Muscle of arm (tissue), 12 donors: ENCODE results near the gene RFX7. TPM values are rescaled to one million over a fixed set of nuclear protein-coding genes. Genes with fewer than 3 reads are reported as not detected.

Experiments used
- DNase-seq: peaks from one replicate; pipeline ENCODE4 v3.0.0-alpha.2; 2013
- polyA plus RNA-seq, 12 donors: library from polyadenylated mRNA; unstranded; fragments of 120-200 nt; gene quantifications; one replicate each; pipeline ENCODE4 v1.2.1, GENCODE V29; 2013; ENCODE audit not compliant: insufficient read length in 12 of 12

RFX7 gene
- polyA plus RNA-seq, 12 donors, result 14.2 to 28.2 (median 15.1) TPM; not detected in 1

DNA sequence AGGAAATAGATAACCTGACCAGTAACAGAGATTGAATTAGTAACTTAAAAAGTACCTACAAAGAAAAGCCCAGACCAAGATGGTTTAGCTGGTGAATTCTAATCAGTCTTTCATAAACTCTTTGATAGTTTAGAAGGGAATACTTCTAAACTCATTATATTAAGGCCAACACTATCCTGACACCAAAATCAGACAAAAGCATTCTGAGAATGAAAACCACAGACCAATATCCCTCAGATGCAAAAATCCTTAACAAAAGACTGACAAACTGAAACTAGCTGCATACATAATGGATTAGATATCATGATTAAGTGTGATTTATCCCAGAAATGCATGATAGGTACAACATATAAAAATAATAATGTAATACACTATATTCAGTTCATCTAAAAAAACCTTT is 115.6 kb downstream of the RFX7 start:
- DNase-seq, result no peak

DNA sequence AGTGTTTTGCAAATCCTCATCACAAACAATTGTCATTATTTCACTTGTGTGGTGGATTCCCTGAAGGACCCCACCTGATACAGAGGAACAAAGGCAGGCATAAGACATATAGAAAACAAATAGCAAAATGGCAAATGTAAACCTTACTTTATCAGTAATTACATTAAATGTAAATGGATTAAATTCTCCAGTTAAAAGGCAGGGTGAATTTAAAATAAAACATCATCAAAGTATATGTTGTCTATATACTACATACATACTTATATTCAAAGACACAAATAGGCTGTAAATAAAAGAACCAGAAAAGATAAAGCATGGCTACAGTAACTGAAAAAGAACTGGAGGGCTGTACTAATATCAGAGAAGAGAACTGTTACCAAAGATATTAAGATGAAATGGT is 117.3 kb downstream of the RFX7 start:
- no peak for DNase-seq

DNA sequence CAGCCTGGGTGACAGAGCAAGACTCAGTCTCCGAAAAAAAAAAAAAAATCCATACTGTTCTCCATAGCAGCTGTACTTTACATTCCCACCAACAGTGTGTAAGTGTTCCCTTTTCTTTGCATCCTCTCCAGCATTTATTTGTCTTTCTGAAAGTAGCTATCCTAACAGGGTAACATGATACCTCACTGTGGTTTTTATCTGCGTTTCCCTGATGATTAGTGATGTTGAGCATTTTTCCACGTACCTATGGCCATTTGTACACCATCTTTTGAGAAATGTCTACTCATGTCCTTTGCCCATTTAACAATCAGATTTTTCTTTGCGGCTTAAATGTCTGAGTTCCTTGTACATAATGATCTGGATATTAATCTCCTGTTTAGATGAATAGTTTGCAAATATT is 119.3 kb downstream of the RFX7 start:
- no peak for DNase-seq

DNA sequence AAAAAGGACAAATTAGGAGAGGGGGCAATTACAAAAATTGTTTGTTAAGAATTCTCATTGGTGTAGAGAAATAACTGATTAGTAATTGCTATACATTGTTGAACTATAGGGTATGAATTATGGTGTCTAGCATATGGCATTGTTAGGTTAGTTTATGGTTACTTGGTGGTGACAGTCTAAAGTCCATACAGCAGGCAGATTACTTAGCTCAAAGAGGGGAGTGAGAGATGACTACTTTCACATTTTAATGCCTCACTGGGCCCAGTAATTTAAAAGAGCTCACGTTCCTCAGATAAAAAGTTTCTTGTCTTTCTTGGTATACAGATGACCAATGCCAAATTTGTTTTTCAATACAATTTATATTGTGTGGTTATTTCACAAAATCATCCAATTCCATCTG is 137.8 kb downstream of the RFX7 start:
- DNase-seq, result no peak

DNA sequence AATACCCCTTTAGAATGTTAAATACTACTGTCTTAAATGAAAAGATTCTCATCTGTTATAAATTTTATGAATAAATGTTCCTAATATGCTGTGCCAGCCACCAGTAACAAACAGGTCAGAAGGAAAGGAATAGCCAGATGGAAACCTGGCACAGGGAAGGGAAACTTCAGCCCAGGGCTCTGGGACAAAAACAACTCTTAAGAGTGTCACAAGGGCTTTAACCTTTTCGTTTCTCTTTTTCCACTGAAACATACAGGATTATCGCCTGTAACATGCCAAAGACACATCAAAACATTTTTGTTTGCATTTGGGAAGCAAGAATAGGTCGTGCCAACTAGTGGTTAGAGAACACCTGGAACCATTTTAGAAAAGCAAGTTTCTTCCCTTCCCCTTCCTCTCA is 141.2 kb downstream of the RFX7 start:
- peak; percentile 59 for DNase-seq

DNA sequence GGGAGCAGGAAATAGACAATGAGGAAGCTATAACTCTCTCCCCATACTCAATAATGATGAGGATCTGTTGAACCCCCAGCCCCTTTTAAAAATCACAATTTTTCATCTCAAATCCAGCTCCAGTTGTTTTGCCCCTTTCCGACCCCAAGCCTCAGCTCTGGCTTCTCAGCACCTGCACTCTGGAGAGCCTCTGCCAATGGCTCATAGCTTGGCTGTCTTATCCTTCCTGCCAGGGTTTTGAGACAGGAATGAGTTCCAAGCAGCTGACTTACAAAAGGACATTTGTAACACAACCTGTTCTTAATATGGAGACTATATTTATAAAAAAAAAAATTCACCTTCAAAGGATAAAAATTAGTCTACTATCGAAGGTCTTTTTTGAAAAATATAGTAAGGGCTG is 144.4 kb downstream of the RFX7 start:
- DNase-seq, result no peak

DNA sequence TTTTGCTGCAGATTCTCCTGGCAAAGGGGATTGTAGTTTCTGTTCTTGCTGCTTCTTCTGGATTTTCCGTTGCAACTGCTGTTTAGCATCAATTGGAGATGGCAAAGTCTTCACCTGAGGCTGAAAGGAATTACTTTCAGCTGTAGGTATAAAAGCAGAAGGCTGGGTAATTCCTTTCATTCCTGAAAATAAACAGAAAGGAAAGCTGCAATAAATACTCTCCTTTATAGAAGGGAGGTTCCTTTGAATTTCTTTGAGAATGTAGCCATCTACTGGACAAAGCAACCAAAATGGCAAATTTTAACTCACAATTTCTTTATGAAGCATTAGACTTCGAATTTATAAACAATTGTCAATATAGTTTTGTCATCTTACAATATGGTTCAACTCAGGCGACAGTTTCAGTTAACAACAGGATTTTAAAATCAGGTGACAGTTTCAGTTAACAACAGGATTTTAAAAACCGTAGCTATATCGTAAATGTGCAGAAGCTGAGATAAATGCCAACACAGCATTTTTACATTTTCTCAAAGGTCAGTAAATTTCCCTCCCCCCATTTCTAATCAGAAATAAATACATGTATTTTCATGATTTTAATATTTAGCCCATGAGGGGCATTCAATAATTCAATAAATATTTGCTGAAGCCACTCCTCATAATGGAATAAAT is 145.3 kb downstream of the RFX7 start:
- DNase-seq, result no peak

DNA sequence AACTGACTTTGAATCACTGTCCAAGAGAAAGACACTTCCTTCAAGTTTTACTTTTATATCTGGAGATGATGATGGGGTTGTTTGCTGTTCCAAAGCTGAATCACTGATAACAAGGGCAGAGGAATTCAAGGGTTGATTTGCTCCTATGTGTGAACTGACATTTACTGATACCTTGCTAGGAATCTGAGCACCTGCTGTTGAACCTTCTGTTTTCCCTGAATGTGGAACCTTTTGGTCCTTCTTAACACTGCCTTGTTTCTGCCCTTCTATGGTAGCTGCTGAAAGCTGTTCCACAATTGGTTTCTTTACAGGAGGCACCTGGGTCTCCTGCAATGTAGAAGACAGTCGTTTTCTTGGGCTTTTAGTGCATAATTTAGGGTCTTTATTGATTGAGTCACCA is 148.3 kb downstream of the RFX7 start:
- DNase-seq, result no peak

DNA sequence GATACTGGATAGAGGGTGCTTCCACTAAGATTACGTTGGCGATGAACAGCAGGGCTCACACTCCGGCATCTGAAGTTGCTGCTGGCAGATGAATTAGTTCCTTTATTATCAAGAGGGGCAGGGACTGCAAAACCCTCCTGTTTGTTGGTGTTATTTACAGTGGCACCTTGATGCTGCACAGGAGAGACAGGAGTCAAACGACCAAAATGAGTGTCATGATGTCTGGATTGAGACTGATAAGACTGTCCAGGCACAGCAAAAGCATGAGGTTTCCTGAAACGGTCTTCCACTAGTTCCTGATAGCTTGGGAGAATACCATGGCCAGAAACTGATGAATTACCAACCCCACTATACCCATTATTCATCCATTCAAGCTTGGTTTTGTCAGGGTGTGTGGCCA is 149.5 kb downstream of the RFX7 start:
- no peak for DNase-seq

DNA sequence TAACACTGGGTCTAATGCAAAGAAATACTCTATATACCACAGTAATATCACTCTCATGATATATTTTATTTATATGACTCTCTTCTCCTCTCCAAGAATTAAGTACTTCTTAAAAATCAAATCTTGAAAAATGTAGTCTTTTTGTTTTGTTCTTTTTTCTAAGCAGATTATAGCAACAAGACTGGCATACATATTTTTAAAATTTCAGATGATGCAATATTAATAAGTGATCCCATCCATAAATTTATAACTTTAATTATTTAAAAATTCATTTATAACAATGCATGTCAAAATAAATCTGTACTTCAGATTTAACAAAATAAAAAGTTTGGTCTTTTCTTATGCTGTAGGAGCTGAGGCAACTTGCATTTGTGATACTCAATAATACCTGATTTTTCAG is 155.3 kb downstream of the RFX7 start:
- DNase-seq, result no peak

DNA sequence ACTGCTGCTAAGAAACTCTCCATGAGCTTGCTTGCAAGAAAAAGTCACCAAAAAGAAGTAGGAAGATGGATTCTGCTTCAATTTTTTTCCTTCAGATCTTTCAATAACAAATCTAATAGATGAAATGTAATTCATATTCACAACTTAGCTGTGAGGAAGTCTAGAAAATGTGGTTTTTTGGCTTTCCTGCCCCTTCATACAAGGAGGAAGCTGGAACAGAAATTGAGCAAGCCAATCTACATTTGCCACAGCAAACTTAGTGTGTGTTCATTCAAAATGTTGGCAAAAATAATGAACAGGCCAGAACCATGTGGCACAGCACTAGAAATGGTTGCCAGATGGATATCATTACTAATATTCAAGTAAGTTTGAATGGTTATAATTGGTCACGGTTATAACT is 157.1 kb downstream of the RFX7 start:
- DNase-seq, result no peak

DNA sequence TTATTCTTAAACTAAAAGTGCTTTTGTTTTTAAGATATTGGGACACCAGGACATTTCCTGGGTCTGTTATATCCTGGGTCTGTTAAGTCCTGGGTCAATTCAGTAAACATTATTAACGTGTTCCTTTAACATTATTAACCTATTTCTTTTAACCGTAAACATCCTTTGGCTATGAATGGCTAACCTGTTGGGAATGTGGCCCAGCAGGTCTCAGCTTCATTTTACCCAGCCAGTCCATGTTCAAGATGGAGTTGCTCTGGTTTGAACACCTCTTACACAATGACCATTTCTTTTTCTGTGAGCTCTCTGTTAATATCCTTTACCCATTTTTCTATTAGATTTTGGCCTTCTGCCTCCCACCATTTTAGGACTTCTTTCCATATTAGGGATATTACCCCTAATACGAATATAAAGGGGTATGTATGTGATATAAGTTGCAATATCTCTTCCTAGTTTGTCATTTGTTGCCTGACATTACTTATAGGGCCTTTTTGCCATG is 161.4 kb downstream of the RFX7 start:
- no peak for DNase-seq

DNA sequence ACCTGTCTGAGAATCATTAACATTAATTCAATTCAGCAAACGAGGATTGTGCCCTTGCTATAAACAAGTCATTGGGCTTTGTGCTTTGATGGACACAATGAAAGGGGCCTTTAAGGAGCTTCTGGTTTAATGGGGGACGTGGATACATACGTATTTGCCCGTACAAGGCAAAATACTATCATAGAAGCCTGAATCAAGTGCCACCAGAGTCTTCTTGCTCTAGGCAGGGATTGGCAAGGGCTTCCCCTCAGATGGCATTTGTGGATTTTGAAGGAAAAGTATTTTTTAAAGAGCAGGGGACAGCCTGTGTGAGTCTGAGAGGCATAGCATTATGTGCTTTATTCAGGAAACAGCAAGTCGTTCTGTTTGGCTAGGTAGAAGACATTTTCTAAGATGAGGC is 166.6 kb downstream of the RFX7 start:
- DNase-seq, result no peak

DNA sequence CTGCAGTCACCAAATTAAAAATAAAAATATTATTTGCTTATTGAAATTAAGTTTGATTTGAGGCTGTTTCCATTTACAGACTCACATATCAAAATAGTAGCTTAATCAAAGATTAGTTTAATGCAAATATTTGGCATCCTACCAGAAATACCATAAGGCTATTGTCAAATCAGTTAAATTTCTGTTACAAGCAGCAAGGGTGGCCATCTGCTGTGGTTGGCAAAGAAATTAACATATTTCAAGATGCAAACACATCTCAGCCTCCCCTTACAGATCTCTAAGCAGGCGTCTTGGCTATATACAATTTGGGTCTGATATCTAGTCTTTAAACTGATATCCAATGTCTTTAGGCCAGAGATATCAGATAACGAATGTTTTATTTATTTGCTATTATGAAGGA is 167.0 kb downstream of the RFX7 start:
- no peak for DNase-seq

DNA sequence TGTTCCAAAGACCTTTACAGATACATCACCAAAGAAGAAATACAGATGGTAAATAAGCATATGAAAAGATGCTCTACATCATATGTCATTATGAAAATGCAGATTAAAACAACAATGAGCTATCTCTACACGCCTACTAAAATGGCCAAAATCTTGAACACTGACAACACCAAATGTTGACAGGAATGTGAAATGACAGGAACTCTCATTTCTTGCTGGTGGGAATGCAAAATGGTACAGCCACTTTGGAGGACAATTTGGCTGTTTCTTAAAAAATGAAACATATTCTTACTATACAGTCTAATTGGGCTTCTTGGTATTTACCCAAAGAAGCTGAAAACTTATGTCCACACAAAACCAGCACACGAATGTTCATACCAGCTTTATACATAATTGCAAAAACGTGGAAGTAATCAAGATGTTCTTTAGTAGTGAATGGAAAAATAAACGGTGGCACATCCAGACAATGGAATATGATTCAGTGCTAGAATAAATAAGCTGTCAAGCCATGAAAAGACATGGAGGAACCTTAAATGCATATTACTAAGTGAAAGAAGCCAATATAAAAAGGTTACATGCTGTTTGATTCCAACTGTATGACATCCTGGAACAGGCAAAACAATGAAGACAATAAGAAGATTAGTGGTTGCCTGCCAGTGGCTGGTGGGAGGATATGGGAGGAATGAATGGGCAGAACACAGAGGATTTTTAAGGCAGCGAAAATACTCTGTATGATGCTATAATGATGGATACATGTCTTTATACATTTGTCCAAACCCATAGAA is 169.0 kb downstream of the RFX7 start:
- no peak for DNase-seq

DNA sequence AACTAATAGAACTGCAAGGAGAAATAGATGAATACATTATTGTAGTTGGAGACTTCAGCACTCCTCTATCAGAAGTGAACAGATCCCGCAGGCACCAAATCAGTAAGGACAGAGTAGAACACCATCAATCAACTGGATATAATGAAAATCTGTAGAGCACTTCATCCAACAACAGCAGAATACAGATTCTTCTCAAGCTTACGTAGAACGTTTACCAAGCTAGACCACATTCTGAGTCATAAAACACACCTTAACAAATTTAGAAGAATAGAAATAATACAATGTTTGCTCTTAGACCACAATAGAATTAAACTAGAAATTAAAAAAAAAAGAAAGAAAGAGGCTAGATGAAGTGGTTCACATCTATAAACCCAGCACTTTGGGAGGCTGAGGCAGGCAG is 179.5 kb downstream of the RFX7 start:
- no peak for DNase-seq

DNA sequence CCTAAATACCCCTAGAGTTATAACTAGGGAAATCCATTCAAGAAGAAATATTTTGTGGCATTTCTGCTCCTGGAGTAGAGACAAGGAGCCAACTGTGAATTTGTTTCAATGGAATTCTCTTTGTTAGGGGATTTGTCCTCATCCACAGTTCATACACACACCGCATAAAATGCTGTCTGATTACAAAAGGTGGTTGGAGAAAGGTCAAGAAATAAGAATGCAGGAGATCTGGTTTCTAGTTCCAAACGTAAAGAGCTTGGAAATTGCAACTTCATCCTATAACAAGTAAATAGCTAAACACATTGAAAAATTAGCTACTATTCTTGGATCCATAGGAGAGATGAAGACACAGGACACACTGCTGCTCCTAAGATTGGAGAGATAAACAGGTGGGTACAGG is 184.0 kb downstream of the RFX7 start:
- no peak for DNase-seq

DNA sequence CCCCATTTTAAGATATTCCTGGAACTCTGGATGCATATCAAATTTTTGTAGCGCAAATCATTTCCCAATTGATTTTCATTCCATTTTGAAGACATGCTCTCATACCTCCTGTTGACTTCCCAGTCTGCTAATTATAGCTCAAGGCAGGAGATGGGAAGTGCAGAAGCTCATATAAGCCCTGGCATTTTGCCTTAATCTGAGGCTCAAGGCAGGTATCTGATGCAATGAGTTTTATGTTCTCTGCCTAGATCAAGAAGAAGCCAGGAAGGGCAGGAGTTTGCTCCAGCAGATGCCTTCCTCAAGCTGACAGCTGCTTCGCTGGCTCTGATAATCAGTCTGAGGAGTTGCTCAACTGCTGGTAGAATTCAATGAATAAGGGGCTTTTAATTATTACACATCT is 184.7 kb downstream of the RFX7 start:
- no peak for DNase-seq

DNA sequence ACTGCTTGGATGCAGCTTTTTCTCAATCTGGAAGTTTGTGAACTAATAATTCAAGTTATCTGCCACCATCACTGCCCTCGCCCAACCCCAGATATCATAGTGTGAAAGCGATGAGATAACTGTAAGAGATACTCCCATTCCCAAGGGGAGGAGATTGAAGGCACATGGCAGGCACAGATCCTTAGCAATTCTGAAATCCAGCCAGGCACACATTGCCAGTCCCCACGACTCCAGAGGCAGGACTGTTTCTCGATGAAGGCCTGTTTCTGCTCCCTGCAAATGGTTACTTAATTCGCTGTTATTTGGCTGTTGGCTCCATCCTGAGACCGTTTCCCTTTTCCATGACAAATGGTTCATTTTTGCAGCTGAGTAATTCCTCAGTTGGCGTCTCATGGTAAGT is 187.1 kb downstream of the RFX7 start:
- DNase-seq, result no peak

DNA sequence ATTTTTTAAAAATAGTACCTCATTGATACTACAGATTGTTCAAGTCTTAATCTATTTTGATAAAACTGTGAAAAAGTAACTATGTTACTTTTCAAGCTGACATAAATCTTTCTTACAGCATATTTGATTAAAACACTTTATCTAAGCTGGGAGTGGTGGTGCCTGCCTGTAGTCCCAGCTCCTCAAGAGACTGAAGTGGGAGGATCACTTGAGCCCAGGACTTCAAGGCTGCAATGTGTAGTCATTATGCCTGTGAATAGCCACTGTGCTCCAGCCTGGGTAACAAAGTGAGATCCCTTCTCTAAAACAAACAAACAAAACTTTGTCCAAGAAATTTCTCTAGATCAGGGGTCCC is 190.7 kb downstream of the RFX7 start:
- no peak for DNase-seq

DNA sequence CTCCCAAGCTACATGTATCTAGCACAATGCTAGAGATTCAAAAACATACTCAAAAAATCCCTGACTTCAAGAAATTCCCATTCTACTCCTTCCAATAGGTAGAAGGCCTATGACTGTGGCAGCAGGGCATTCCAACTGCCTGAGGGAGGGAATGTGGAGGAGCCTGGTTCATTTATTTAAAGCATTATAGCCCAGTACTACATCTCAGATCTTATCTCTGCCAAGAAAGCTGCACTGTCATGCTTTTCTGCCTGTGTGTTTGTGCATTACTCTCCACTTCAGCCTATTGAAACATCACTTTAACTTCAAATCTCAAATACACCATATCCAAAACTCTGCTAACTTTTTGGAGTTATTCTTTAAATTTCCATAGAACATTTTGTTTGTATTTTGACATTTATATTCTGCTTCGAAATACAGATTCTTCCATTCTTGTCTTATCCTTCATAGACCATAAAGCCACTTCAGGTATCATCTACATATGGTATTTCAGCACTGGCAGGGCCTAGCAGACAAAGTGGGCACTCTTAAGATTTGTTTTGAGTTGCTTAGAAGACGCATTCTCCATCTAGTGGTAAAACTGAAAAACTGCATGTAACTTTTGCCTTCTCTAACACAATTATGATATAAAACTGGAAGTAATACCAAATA is 191.2 kb downstream of the RFX7 start:
- peak; percentile 20 for DNase-seq

DNA sequence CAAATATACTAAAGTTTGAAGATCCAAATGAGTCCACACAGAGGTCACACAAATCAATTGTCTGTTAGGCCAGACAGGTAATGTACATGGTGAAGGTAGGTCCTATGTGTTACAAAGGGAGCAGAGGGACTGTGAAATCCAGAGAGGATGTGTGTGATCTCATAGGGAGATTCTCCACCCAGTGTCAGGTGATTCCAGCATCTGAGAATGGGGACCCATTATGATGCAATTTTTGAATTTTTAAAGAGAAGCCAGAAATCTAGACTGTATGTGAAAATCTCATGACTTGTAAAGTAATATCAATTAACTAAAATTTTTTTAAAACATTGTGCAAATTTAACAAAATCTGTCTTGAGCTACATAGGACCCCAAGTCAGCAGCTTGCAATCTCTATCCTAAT is 192.0 kb downstream of the RFX7 start:
- no peak for DNase-seq

DNA sequence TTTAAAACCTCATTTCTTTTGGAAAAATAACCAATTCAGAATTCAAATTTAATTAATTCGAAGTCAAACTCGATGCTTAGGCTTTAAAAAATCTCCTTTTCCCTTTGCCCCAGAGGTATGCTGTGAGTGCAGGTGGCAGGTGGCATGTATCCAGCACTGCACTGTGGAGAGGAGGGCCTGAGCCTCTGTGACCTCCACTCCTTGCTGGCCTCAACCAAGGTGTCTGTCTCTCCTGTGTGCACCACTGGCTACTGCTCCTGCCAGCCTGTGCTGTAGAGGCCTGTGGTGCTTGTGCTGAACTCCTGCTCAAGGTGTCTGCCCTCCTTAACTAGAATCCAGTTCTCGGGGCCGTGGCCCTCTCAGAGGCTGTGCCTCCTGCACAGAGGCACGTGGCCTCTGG is 194.1 kb downstream of the RFX7 start:
- DNase-seq, result no peak
